MCF 10A (cell line): ENCODE data around the gene MEFV. TPM values are rescaled to one million over a fixed set of nuclear protein-coding genes. Genes with fewer than 3 reads are reported as not detected.

Experiments
- BruUV-seq: library from RNA; stranded (reverse); fragments of 400-500 nt; replicated peaks from 2 replicates; lab custom pipeline; 2021; lab: Mats Ljungman, UMichigan
- CTCF ChIA-PET: fragments of 300-600 bp; sonication (Branson Sonifier 250); formaldehyde crosslinking; extraction: SDS; loops from one replicate; lab custom pipeline; 2021; ENCODE audit warnings: antibody characterized with exemption, inconsistent platforms; lab: Yijun Ruan, JAX
- POLR2A ChIA-PET: fragments of 300-600, 350-650 bp; sonication (Branson Sonifier 250); formaldehyde crosslinking; extraction: SDS; loops from one replicate; lab custom pipeline; 2020; ENCODE audit warnings: antibody characterized with exemption, inconsistent platforms; lab: Yijun Ruan, JAX
- DNase-seq: peaks from one replicate; pipeline ENCODE4 v3.0.0-alpha.2; 2018; ENCODE audit not compliant: unreplicated experiment
- H3K27ac Mint-ChIP-seq: one replicate; pipeline ENCODE4 v1.8.0; 2022; ENCODE audit warnings: mild to moderate bottlenecking, low read depth, mixed read lengths; ENCODE audit not compliant: unreplicated experiment
- H3K27me3 Mint-ChIP-seq: one replicate; pipeline ENCODE4 v1.8.0; 2022; ENCODE audit warnings: mixed read lengths; ENCODE audit not compliant: insufficient read depth, unreplicated experiment
- H3K36me3 Mint-ChIP-seq: one replicate; pipeline ENCODE4 v1.8.0; 2022; ENCODE audit warnings: mild to moderate bottlenecking, moderate library complexity, mixed read lengths; ENCODE audit not compliant: insufficient read depth, unreplicated experiment
- H3K4me1 Mint-ChIP-seq: one replicate; pipeline ENCODE4 v1.8.0; 2022; ENCODE audit warnings: mixed read lengths; ENCODE audit not compliant: insufficient read depth, unreplicated experiment
- H3K4me3 Mint-ChIP-seq: one replicate; pipeline ENCODE4 v1.8.0; 2022; ENCODE audit warnings: mild to moderate bottlenecking, moderate library complexity, mixed read lengths; ENCODE audit not compliant: unreplicated experiment
- H3K9me3 Mint-ChIP-seq: one replicate; pipeline ENCODE4 v1.8.0; 2022; ENCODE audit warnings: mixed read lengths; ENCODE audit not compliant: unreplicated experiment
- CTCF ChIP-seq: fragments of 200-600 bp; IDR thresholded peaks from one replicate; pipeline ENCODE4 v1.8.0; 2022; ENCODE audit warnings: antibody characterized with exemption, mild to moderate bottlenecking; ENCODE audit not compliant: unreplicated experiment
- intact Hi-C: fragments of 100-400 bp; cut with micrococcal nuclease; formaldehyde crosslinking; loops from 2 replicates; pipeline ENCODE4 v1.14.1; 2022
- total RNA-seq: library from RNA; stranded (reverse); gene quantifications from 2 replicates; pipeline ENCODE4 v1.2.3, GENCODE V29; 2022

MEFV gene
- total RNA-seq, 1 experiment from 2014 or later: 0.72 TPM

GRCh38 chr16:3241761-3242160 lies 14.7 kb downstream of the MEFV start:
- Mint-ChIP-seq H3K4me3 (no peak overlapping the region), H3K27me3 (no peaks in the 10 kb centered on the region), H3K9me3 (peaks cover 5% of the 10 kb centered on the region), H3K27ac (no peak overlapping the region), H3K4me1 (peaks cover 6% of the 10 kb centered on the region), H3K36me3 (no peaks in the 10 kb centered on the region)
- POLR2A ChIA-PET: no interaction called here
- DNase-seq: no peak
- TF ChIP-seq CTCF: no peak
- CTCF ChIA-PET: no interaction called here
- BruUV-seq: no TSS peak
- intact Hi-C loops: no loop called here

GRCh38 chr16:3235856-3236669 lies 20.4 kb downstream of the MEFV start:
- TF ChIP-seq CTCF: no peak
- no peak overlapping the region for H3K27ac Mint-ChIP-seq
- intact Hi-C loops: loop anchor here (1.0 kb wide), 1 partner anchor 46 kb away; no protein-coding TSS in a partner anchor
- no peaks in the 10 kb centered on the region for H3K27me3 Mint-ChIP-seq
- peak overlapping the region; percentile 66 for H3K4me3 Mint-ChIP-seq
- peaks cover 13% of the 10 kb centered on the region for H3K36me3 Mint-ChIP-seq
- no peaks in the 10 kb centered on the region for H3K9me3 Mint-ChIP-seq
- BruUV-seq: no TSS peak
- H3K4me1 Mint-ChIP-seq: peaks cover 4% of the 10 kb centered on the region
- ChIA-PET POLR2A (interaction anchor here (1.1 to 2.9 kb wide), 4 partner anchors 13 to 208 kb away, joined by 3 to 25 read pairs (median 12); partner anchors contain the start of genes NAA60, ZNF263 and ZNF597), CTCF (no interaction called here)
- DNase-seq: peak; percentile 33

GRCh38 chr16:3234857-3235561 lies 21.4 kb downstream of the MEFV start, which contains the start of gene ZNF200:
ZNF200 (minus strand) TSS chr16:3235158; CDS start chr16:3233755, 1,403 bp downstream.
- intact Hi-C loops: loop anchor here (1.0 kb wide), 1 partner anchor 47 kb away; no protein-coding TSS in a partner anchor
- Mint-ChIP-seq H3K36me3 (peaks cover 23% of the 10 kb centered on the region), H3K9me3 (peaks cover 10% of the 10 kb centered on the region), H3K27ac (peak within 1 kb of the TSS; percentile 96), H3K27me3 (no peaks in the 10 kb centered on the region), H3K4me1 (peaks cover 4% of the 10 kb centered on the region), H3K4me3 (peak within 1 kb of the TSS; percentile 95)
- BruUV-seq: no TSS peak
- CTCF ChIA-PET: interaction anchor here (0.6 kb wide), 1 partner anchor 42 kb away, joined by 3 read pairs; no protein-coding TSS in a partner anchor
- TF ChIP-seq CTCF: no peak
- DNase-seq: peak; percentile 95
- POLR2A ChIA-PET: interaction anchor here (0.5 to 2.9 kb wide), 12 partner anchors 11 to 209 kb away, joined by 3 to 25 read pairs (median 5); partner anchors contain the start of genes NAA60, ZNF213, ZNF263 and ZNF597

GRCh38 chr16:3234543-3234856 lies 21.9 kb downstream of the MEFV start:
- no peak for TF ChIP-seq CTCF
- Mint-ChIP-seq H3K4me1 (peaks cover 4% of the 10 kb centered on the region), H3K27ac (peak overlapping the region; percentile 96), H3K9me3 (peaks cover 11% of the 10 kb centered on the region), H3K27me3 (no peaks in the 10 kb centered on the region), H3K36me3 (peaks cover 25% of the 10 kb centered on the region), H3K4me3 (peak overlapping the region; percentile 95)
- intact Hi-C loops: no loop called here
- ChIA-PET POLR2A (interaction anchor here (0.5 to 2.9 kb wide), 11 partner anchors 10 to 209 kb away, joined by 3 to 25 read pairs (median 6); partner anchors contain the start of genes NAA60, ZNF213, ZNF263 and ZNF597), CTCF (interaction anchor here (0.5 to 0.6 kb wide), 2 partner anchors 27 to 42 kb away, joined by 3 read pairs; no protein-coding TSS in a partner anchor)
- BruUV-seq: TSS peak; percentile 31
- DNase-seq: no peak
